Measurements from ENCODE around the gene ZMYND11.
A peak's percentile ranks its signal among the peaks of the same experiment; 100 is the strongest.

ZMYND11 gene

GRCh38 chr10:200405-200804 lies 65.2 kb downstream of the ZMYND11 start:
- H3K27ac ChIP-seq = no peak overlapping the region
- TF ChIP-seq ZFX (IDR thresholded peaks at IDR 0.05; ENCODE audit: borderline replicate concordance) = no peak
- TF ChIP-seq, protein P1, sequence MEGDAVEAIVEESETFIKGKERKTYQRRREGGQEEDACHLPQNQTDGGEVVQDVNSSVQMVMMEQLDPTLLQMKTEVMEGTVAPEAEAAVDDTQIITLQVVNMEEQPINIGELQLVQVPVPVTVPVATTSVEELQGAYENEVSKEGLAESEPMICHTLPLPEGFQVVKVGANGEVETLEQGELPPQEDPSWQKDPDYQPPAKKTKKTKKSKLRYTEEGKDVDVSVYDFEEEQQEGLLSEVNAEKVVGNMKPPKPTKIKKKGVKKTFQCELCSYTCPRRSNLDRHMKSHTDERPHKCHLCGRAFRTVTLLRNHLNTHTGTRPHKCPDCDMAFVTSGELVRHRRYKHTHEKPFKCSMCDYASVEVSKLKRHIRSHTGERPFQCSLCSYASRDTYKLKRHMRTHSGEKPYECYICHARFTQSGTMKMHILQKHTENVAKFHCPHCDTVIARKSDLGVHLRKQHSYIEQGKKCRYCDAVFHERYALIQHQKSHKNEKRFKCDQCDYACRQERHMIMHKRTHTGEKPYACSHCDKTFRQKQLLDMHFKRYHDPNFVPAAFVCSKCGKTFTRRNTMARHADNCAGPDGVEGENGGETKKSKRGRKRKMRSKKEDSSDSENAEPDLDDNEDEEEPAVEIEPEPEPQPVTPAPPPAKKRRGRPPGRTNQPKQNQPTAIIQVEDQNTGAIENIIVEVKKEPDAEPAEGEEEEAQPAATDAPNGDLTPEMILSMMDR (IDR thresholded peaks at IDR 0.05) = no peak

DNA sequence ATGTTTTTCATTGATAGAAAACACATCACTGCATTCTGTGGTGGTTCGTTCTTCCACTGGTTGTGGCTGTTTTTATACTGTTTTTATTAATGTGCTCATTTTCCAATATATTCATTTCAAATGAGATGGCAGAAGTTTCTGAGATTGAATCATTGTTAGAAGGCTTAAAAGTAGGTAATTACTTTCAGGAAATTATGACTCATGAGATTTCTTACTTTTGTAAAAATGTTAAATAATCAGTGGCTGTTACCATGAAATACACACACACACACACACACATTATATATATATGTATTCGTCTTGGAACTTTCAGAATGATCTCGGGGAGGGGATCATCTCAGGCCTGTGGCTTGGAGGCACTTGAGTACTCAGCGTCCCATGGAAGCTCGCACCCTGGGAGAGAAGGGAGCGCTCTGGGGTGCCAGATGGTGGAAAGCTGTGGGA lies 66.1 kb downstream of the ZMYND11 start:
- TF ChIP-seq, protein P1 (IDR thresholded peaks at IDR 0.05) = no peak
- H3K27ac ChIP-seq = no peak overlapping the region

GRCh38 chr10:208616-209015 lies 73.4 kb downstream of the ZMYND11 start:
- no peak overlapping the region for H3K27ac ChIP-seq
- TF ChIP-seq, protein P1 (IDR thresholded peaks at IDR 0.05) = no peak
- no peak for TF ChIP-seq ZFX (IDR thresholded peaks at IDR 0.05; ENCODE audit: borderline replicate concordance)

- no peak overlapping the region for H3K27ac ChIP-seq
- no peak for TF ChIP-seq ZFX (IDR thresholded peaks at IDR 0.05; ENCODE audit: borderline replicate concordance)
- TF ChIP-seq, protein P1 (IDR thresholded peaks at IDR 0.05) = peak; percentile 25
Observed at GRCh38 chr10:209357-209756, 74.1 kb downstream of the ZMYND11 start.

DNA sequence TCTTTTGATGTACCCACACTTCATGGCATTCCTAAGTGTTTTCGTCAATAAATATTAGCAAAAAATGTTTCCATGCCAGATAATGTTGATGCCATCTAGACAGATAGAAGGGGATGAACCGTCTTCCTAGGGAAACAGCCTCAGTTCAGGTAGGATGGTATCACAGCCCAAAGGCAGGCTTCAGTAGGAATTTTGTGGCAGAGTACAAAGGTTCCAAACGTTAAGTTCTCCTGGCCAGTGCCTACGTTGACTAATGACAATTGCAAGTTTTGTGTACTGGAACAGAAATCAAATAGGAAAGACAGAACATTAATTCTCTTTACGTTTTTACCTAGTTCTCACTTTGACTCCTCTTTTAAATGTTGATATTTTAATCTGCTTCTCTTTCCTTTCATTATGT lies 75.0 kb downstream of the ZMYND11 start:
- no peak overlapping the region for H3K27ac ChIP-seq
- no peak for TF ChIP-seq ZFX (IDR thresholded peaks at IDR 0.05; ENCODE audit: borderline replicate concordance)
- TF ChIP-seq, protein P1 (IDR thresholded peaks at IDR 0.05) = no peak

- no peak overlapping the region for H3K27ac ChIP-seq
- TF ChIP-seq, protein P1 (IDR thresholded peaks at IDR 0.05) = no peak
- no peak for TF ChIP-seq ZFX (IDR thresholded peaks at IDR 0.05; ENCODE audit: borderline replicate concordance)
Observed at GRCh38 chr10:215444-215843, 80.2 kb downstream of the ZMYND11 start.

- no peak overlapping the region for H3K27ac ChIP-seq
- no peak for TF ChIP-seq ZFX (IDR thresholded peaks at IDR 0.05; ENCODE audit: borderline replicate concordance)
- TF ChIP-seq, protein P1 (IDR thresholded peaks at IDR 0.05) = no peak
Observed at GRCh38 chr10:218798-219197, 83.5 kb downstream of the ZMYND11 start.
